ENCODE results near the gene CYB5D1.
"Not testable (repeated sequence)": the region's sequence is repeated elsewhere in the genome, so short reads cannot be mapped to it uniquely, and the experiment has no call there.

The CYB5D1 gene

GRCh38 chr17:7857713-7858521 is at the start of gene CYB5D1:
Gene CYB5D1 (plus strand): TSS chr17:7858003. CDS start chr17:7858135, 132 bp downstream.
- in situ Hi-C loops (cut with HindIII; ENCODE audit: low sequenced_read_pairs) = no loop called here

- in situ Hi-C loops (cut with HindIII; ENCODE audit: low sequenced_read_pairs) = no loop called here
Observed at GRCh38 chr17:7809086-7809790, 48.6 kb upstream of the CYB5D1 start.

GRCh38 chr17:7809791-7810343 is 47.9 kb upstream of the CYB5D1 start:
- in situ Hi-C loops (cut with HindIII; ENCODE audit: low sequenced_read_pairs) = not testable (repeated sequence)

- in situ Hi-C loops (cut with HindIII; ENCODE audit: low sequenced_read_pairs) = no loop called here
Observed at GRCh38 chr17:7811251-7811650, 46.6 kb upstream of the CYB5D1 start.

- in situ Hi-C loops (cut with HindIII; ENCODE audit: low sequenced_read_pairs) = no loop called here
Observed at GRCh38 chr17:7814969-7815368, 42.8 kb upstream of the CYB5D1 start.

- in situ Hi-C loops (cut with HindIII; ENCODE audit: low sequenced_read_pairs) = no loop called here
Observed at GRCh38 chr17:7816926-7817642, 40.7 kb upstream of the CYB5D1 start.

GRCh38 chr17:7817643-7817964 is 40.2 kb upstream of the CYB5D1 start:
- in situ Hi-C loops (cut with HindIII; ENCODE audit: low sequenced_read_pairs) = no loop called here

- in situ Hi-C loops (cut with HindIII; ENCODE audit: low sequenced_read_pairs) = no loop called here
Observed at GRCh38 chr17:7818026-7818425, 39.8 kb upstream of the CYB5D1 start.

GRCh38 chr17:7818746-7819645 is 38.8 kb upstream of the CYB5D1 start:
- in situ Hi-C loops (cut with HindIII; ENCODE audit: low sequenced_read_pairs) = no loop called here

- in situ Hi-C loops (cut with HindIII; ENCODE audit: low sequenced_read_pairs) = no loop called here
Observed at GRCh38 chr17:7820231-7820630, 37.6 kb upstream of the CYB5D1 start.

GRCh38 chr17:7822126-7822525 is 35.7 kb upstream of the CYB5D1 start:
- in situ Hi-C loops (cut with HindIII; ENCODE audit: low sequenced_read_pairs) = no loop called here

- in situ Hi-C loops (cut with HindIII; ENCODE audit: low sequenced_read_pairs) = no loop called here
Observed at GRCh38 chr17:7823581-7824001, 34.2 kb upstream of the CYB5D1 start.

- in situ Hi-C loops (cut with HindIII; ENCODE audit: low sequenced_read_pairs) = no loop called here
Observed at GRCh38 chr17:7824021-7824924, 33.5 kb upstream of the CYB5D1 start.

- in situ Hi-C loops (cut with HindIII; ENCODE audit: low sequenced_read_pairs) = no loop called here
Observed at GRCh38 chr17:7825206-7825990, 32.4 kb upstream of the CYB5D1 start.

GRCh38 chr17:7830616-7831015 is 27.2 kb upstream of the CYB5D1 start:
- in situ Hi-C loops (cut with HindIII; ENCODE audit: low sequenced_read_pairs) = no loop called here

- in situ Hi-C loops (cut with HindIII; ENCODE audit: low sequenced_read_pairs) = no loop called here
Observed at GRCh38 chr17:7831233-7831632, 26.6 kb upstream of the CYB5D1 start.

- in situ Hi-C loops (cut with HindIII; ENCODE audit: low sequenced_read_pairs) = no loop called here
Observed at GRCh38 chr17:7832431-7832830, 25.4 kb upstream of the CYB5D1 start.

- in situ Hi-C loops (cut with HindIII; ENCODE audit: low sequenced_read_pairs) = no loop called here
Observed at GRCh38 chr17:7833011-7833794, 24.6 kb upstream of the CYB5D1 start.
